AG04449 (cell line): Measurements from ENCODE around the gene CDC27.
"Not testable (repeated sequence)": the region's sequence is repeated elsewhere in the genome, so short reads cannot be mapped to it uniquely, and the experiment has no call there.

Experiments used
- CTCF ChIA-PET: fragments of 350-600 bp; formaldehyde crosslinking; extraction: SDS; loops from one replicate; lab custom pipeline; 2021; ENCODE audit warnings: antibody characterized with exemption; lab: Yijun Ruan, JAX
- POLR2A ChIA-PET: fragments of 400-600, 350-600 bp; formaldehyde crosslinking; extraction: SDS; loops from one replicate; lab custom pipeline; 2020; ENCODE audit warnings: antibody characterized with exemption, inconsistent platforms; lab: Yijun Ruan, JAX
- DNase-seq: peaks from one replicate; pipeline ENCODE4 v3.0.0-alpha.2; 2010; ENCODE audit warnings: low read depth, low spot score
- H3K4me3 ChIP-seq: 2 replicates; pipeline ENCODE4 v1.5.1; 2011; ENCODE audit warnings: low read depth, mild to moderate bottlenecking, control low read depth, low read length
- CTCF ChIP-seq: IDR thresholded peaks from one replicate; pipeline ENCODE4 v1.5.1; 2011; ENCODE audit warnings: mild to moderate bottlenecking, moderate library complexity, low read length, control low read depth, inconsistent platforms; ENCODE audit not compliant: insufficient read depth; ENCODE audit errors: missing control alignments

The CDC27 gene

GRCh38 chr17:47119746-47120520, 69.2 kb downstream of the CDC27 start:
- ChIA-PET POLR2A (no interaction called here), CTCF (interaction anchor here (1.4 kb wide), 1 partner anchor 17 kb away, joined by 3 read pairs; no protein-coding TSS in a partner anchor)
- DNase-seq, result no peak
- no peak overlapping the region for H3K4me3 ChIP-seq
- no peak for TF ChIP-seq CTCF

GRCh38 chr17:47117386-47117785, 71.7 kb downstream of the CDC27 start:
- POLR2A ChIA-PET, result no interaction called here
- CTCF ChIA-PET, result interaction anchor here (1.0 to 1.1 kb wide), 2 partner anchors 34 to 116 kb away, joined by 3 read pairs; no protein-coding TSS in a partner anchor
- DNase-seq, result no peak
- no peak for TF ChIP-seq CTCF
- no peak overlapping the region for H3K4me3 ChIP-seq

- CTCF ChIA-PET, result no interaction called here
- no peak for TF ChIP-seq CTCF
- DNase-seq, result no peak
- POLR2A ChIA-PET, result no interaction called here
- H3K4me3 ChIP-seq, result no peak overlapping the region
Measured at GRCh38 chr17:47106130-47106529, 83.0 kb downstream of the CDC27 start.

- POLR2A ChIA-PET, CTCF ChIA-PET: not testable (repeated sequence)
Measured at GRCh38 chr17:47105246-47105645, 83.8 kb downstream of the CDC27 start.

GRCh38 chr17:47102914-47103313, 86.2 kb downstream of the CDC27 start:
- DNase-seq, result no peak
- CTCF ChIA-PET, result interaction anchor here (1.5 kb wide), 1 partner anchor 18 kb away, joined by 3 read pairs; no protein-coding TSS in a partner anchor
- POLR2A ChIA-PET, result no interaction called here

More at GRCh38 chr17:47105246-47105645, 83.8 kb downstream of the CDC27 start:
- DNase-seq, H3K4me3 ChIP-seq: not testable (repeated sequence)

GRCh38 chr17:47099987-47100711, 88.9 kb downstream of the CDC27 start:
- ChIA-PET CTCF (no interaction called here), POLR2A (no interaction called here)
- no peak for TF ChIP-seq CTCF
- DNase-seq, result no peak
- H3K4me3 ChIP-seq, result peak overlapping the region; percentile 79

More at GRCh38 chr17:47102914-47103313, 86.2 kb downstream of the CDC27 start:
- H3K4me3 ChIP-seq, result no peak overlapping the region
- TF ChIP-seq CTCF, result no peak
